Smooth muscle cell (in vitro differentiated cells): Measurements from ENCODE around the gene SPSB2. TPM values are rescaled to one million over a fixed set of nuclear protein-coding genes. Genes with fewer than 3 reads are reported as not detected.
"Not testable (repeated sequence)": the region's sequence is repeated elsewhere in the genome, so short reads cannot be mapped to it uniquely, and the experiment has no call there.

Experiments
- DNase-seq: peaks from one replicate; lab custom pipeline; 2025; ENCODE audit not compliant: unreplicated experiment; lab: John Stamatoyannopoulos, UW
- H2AFZ ChIP-seq: fragments of 200-600 bp; sonication (generic); 2 replicates; pipeline ENCODE4 v1.6.0; 2016; ENCODE audit warnings: antibody characterized with exemption, low read depth, mild to moderate bottlenecking
- H3F3A ChIP-seq: fragments of 200-600 bp; sonication (generic); 2 replicates; pipeline ENCODE4 v1.6.0; 2017; ENCODE audit warnings: antibody characterized with exemption, low read depth
- H3K27ac ChIP-seq: fragments of 200-600 bp; sonication (generic); 2 replicates; pipeline ENCODE4 v1.5.1; 2016; ENCODE audit warnings: low read depth, mild to moderate bottlenecking
- H3K27me3 ChIP-seq: fragments of 200-600 bp; sonication (generic); 2 replicates; pipeline ENCODE4 v1.6.1; 2016; ENCODE audit warnings: low read depth, mild to moderate bottlenecking
- H3K36me3 ChIP-seq: fragments of 200-600 bp; sonication (generic); 2 replicates; pipeline ENCODE4 v1.5.1; 2016; ENCODE audit warnings: low read depth
- H3K4me1 ChIP-seq: fragments of 200-600 bp; sonication (generic); 2 replicates; pipeline ENCODE4 v1.5.1; 2016; ENCODE audit warnings: low read depth
- H3K4me2 ChIP-seq: fragments of 200-600 bp; sonication (generic); 2 replicates; pipeline ENCODE4 v1.6.0; 2016; ENCODE audit warnings: mild to moderate bottlenecking
- H3K4me3 ChIP-seq: fragments of 200-600 bp; sonication (generic); 2 replicates; pipeline ENCODE4 v1.5.1; 2016; ENCODE audit warnings: mild to moderate bottlenecking
- H3K79me2 ChIP-seq: fragments of 200-600 bp; sonication (generic); 2 replicates; pipeline ENCODE4 v1.6.0; 2016; ENCODE audit warnings: low read depth, mild to moderate bottlenecking
- H3K9ac ChIP-seq: fragments of 200-600 bp; sonication (generic); 2 replicates; pipeline ENCODE4 v1.6.0; 2016; ENCODE audit warnings: low read depth
- H3K9me3 ChIP-seq: fragments of 200-600 bp; sonication (generic); replicated peaks from 2 replicates; pipeline ENCODE4 v1.5.1; 2016; ENCODE audit warnings: low read depth
- H4K20me1 ChIP-seq: fragments of 200-600 bp; sonication (generic); 2 replicates; pipeline ENCODE4 v1.6.0; 2016; ENCODE audit warnings: low read depth
- CTCF ChIP-seq: fragments of 200-600 bp; sonication (generic); IDR thresholded peaks from 2 replicates; pipeline ENCODE4 v1.5.1; 2017; ENCODE audit warnings: borderline replicate concordance, mild to moderate bottlenecking, antibody characterized with exemption; ENCODE audit not compliant: insufficient read depth, poor library complexity, severe bottlenecking
- WGBS: methylation state at CpG from one replicate; pipeline ENCODE4 v1.1.7; 2016; ENCODE audit warnings: low lambda C conversion rate; 5-methylcytosine and 5-hydroxymethylcytosine counted together
- polyA plus RNA-seq: library from polyadenylated mRNA; unstranded; fragments of >200 nt; fragmentation: Nextera tagmentation; extraction: Ambion mirVana; gene quantifications from 2 replicates; pipeline ENCODE4 v1.2.1, GENCODE V29; 2016
- total RNA-seq: library from RNA; depleted of rRNA; stranded (reverse); fragments of >200 nt; gene quantifications from 2 replicates; pipeline ENCODE4 v1.2.3, GENCODE V29; 2014

Gene SPSB2
- total and polyA plus RNA-seq, 2 experiments from 2014 or later, result 2.5 to 5.9 TPM

- no peak for DNase-seq
Observed at GRCh38 chr12:6866920-6867412, 6.1 kb downstream of the SPSB2 start.

GRCh38 chr12:6866163-6866919, 6.8 kb downstream of the SPSB2 start:
- no peaks in the 10 kb centered on the region for H3K27me3 ChIP-seq
- TF ChIP-seq CTCF, result no peak
- 74% methylated on average over 18 of the region's 19 CpGs for WGBS
- H3K4me2 ChIP-seq, result peak overlapping the region; percentile 97
- no peak overlapping the region for H3K9ac ChIP-seq
- DNase-seq, result no peak
- H3K4me3 ChIP-seq, result peak overlapping the region; percentile 99
- H3K27ac ChIP-seq, result peak overlapping the region; percentile 76
- peaks cover 20% of the 10 kb centered on the region for H3K79me2 ChIP-seq
- H3K36me3 ChIP-seq, result no peaks in the 10 kb centered on the region
- peaks cover 39% of the 10 kb centered on the region for H4K20me1 ChIP-seq
- H3K9me3 ChIP-seq, result no peaks in the 10 kb centered on the region
- peaks cover 52% of the 10 kb centered on the region for H3F3A ChIP-seq
- H3K4me1 ChIP-seq, result peaks cover 4% of the 10 kb centered on the region
- H2AFZ ChIP-seq, result no peak overlapping the region

More at GRCh38 chr12:6866920-6867412, 6.1 kb downstream of the SPSB2 start:
- H3K9me3 ChIP-seq, result no peaks in the 10 kb centered on the region
- H3K79me2 ChIP-seq, result peaks cover 20% of the 10 kb centered on the region
- peaks cover 57% of the 10 kb centered on the region for H3F3A ChIP-seq
- peaks cover 45% of the 10 kb centered on the region for H4K20me1 ChIP-seq
- peak overlapping the region; percentile 76 for H3K27ac ChIP-seq
- H3K4me2 ChIP-seq, result peak overlapping the region; percentile 97
- peak overlapping the region; percentile 52 for H3K9ac ChIP-seq
- H3K36me3 ChIP-seq, result no peaks in the 10 kb centered on the region
- H3K4me1 ChIP-seq, result peaks cover 6% of the 10 kb centered on the region
- 7% methylated on average over 33 of the region's 33 CpGs for WGBS
- H3K27me3 ChIP-seq, result no peaks in the 10 kb centered on the region
- peak overlapping the region; percentile 99 for H3K4me3 ChIP-seq
- peak overlapping the region; percentile 72 for H2AFZ ChIP-seq
- TF ChIP-seq CTCF, result no peak

GRCh38 chr12:6865307-6865706, 7.8 kb downstream of the SPSB2 start:
- not testable (repeated sequence) for H2AFZ ChIP-seq, H3K4me1 ChIP-seq, DNase-seq, H3K27me3 ChIP-seq, H3K9ac ChIP-seq, H3K4me3 ChIP-seq, H3K36me3 ChIP-seq, H3K9me3 ChIP-seq, H3K4me2 ChIP-seq, H3K27ac ChIP-seq
- 89% methylated on average over 5 of the region's 5 CpGs for WGBS
- Histone ChIP-seq H3F3A (peaks cover 41% of the 10 kb centered on the region), H4K20me1 (peaks cover 28% of the 10 kb centered on the region), H3K79me2 (peaks cover 20% of the 10 kb centered on the region)

DNA sequence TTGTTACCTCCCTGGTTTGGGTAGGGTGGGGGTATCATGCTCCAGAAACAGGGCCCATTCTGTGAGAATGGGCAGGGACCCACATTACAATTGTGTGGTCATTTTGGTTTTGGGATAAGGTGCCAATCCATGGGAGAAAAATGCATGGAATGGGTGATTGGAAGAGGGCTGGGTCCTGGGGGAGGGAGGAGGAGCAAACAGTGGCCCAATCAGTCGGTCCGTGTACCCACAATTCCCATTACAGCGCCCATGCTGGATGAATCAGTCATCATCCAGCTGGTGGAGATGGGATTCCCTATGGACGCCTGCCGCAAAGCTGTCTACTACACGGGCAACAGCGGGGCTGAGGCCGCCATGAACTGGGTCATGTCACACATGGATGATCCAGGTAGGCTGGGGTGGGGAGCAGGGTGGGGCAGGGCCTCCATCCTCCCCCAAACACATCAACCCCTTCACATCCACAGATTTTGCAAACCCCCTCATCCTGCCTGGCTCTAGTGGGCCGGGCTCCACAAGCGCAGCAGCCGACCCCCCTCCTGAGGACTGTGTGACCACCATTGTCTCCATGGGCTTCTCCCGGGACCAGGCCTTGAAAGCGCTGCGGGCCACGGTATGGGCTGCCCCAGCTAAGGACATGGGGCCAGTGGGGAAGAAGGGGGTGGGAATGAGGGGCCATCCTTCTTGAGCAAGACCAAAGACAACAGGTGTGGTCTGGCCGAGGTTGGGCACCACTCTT, 9.3 kb downstream of the SPSB2 start:
- Histone ChIP-seq H3K9me3 (no peaks in the 10 kb centered on the region), H3F3A (peaks cover 28% of the 10 kb centered on the region), H3K27me3 (no peaks in the 10 kb centered on the region), H4K20me1 (peaks cover 13% of the 10 kb centered on the region), H2AFZ (no peak overlapping the region), H3K36me3 (no peaks in the 10 kb centered on the region), H3K4me2 (no peak overlapping the region), H3K4me1 (no peaks in the 10 kb centered on the region), H3K79me2 (peaks cover 14% of the 10 kb centered on the region), H3K9ac (no peak overlapping the region), H3K27ac (no peak overlapping the region), H3K4me3 (no peak overlapping the region)
- no peak for TF ChIP-seq CTCF
- WGBS, result 97% methylated on average over 16 of the region's 16 CpGs
- no peak for DNase-seq
